Nephron (organoid): ENCODE results near the gene RRP36.

Source experiments
- H3K27ac Mint-ChIP-seq, 3 experiments: 2 replicates each; pipeline ENCODE4 v1.8.0; 2020; ENCODE audit warnings: mixed read lengths in 3 of 3, mild to moderate bottlenecking in 2 of 3, moderate library complexity in 1 of 3
- H3K27me3 Mint-ChIP-seq: 2 replicates; pipeline ENCODE4 v1.8.0; 2021; ENCODE audit warnings: low read depth, mild to moderate bottlenecking, moderate library complexity, mixed read lengths
- H3K36me3 Mint-ChIP-seq: 2 replicates; pipeline ENCODE4 v1.8.0; 2020; ENCODE audit warnings: low read depth, mixed read lengths
- H3K4me1 Mint-ChIP-seq: 2 replicates; pipeline ENCODE4 v1.8.0; 2020; ENCODE audit warnings: mixed read lengths
- H3K4me3 Mint-ChIP-seq, 3 experiments: 2 replicates each; pipeline ENCODE4 v1.8.0; 2020; ENCODE audit warnings: mild to moderate bottlenecking in 3 of 3, mixed read lengths in 3 of 3, moderate library complexity in 2 of 3
- H3K9me3 Mint-ChIP-seq: 2 replicates; pipeline ENCODE4 v1.8.0; 2020; ENCODE audit warnings: mixed read lengths
- CTCF ChIP-seq, 3 experiments: fragments of 200-600 bp; sonication (generic); IDR thresholded peaks; one replicate each; pipeline ENCODE4 v1.5.0; 2021; ENCODE audit warnings: antibody characterized with exemption in 3 of 3; ENCODE audit not compliant: unreplicated experiment in 3 of 3

Gene RRP36

GRCh38 chr6:43053545-43054205 is 32.3 kb downstream of the RRP36 start, which contains the start of gene CUL7:
TSS of gene CUL7 (minus strand) at chr6:43053851. CDS start at chr6:43052788, 1,063 bp downstream.
- Mint-ChIP-seq H3K4me1 (peaks cover 50% of the 10 kb centered on the region), H3K36me3 (peaks cover 59% of the 10 kb centered on the region), H3K27ac (peak within 1 kb of the TSS; percentile 98 to 99 (median 99)), H3K9me3 (no peaks in the 10 kb centered on the region), H3K27me3 (no peaks in the 10 kb centered on the region), H3K4me3 (peak within 1 kb of the TSS; percentile 96 to 98 (median 97))
- no peak for TF ChIP-seq CTCF (IDR thresholded peaks at IDR 0.05; ENCODE audit: unreplicated experiment in 3 of 3)

GRCh38 chr6:43054206-43054943 is 33.0 kb downstream of the RRP36 start:
- Mint-ChIP-seq H3K36me3 (peaks cover 55% of the 10 kb centered on the region), H3K27ac (peak overlapping the region; percentile 98 to 99 (median 99)), H3K27me3 (no peaks in the 10 kb centered on the region), H3K4me1 (peaks cover 57% of the 10 kb centered on the region), H3K4me3 (peak overlapping the region; percentile 96 to 98 (median 97)), H3K9me3 (no peaks in the 10 kb centered on the region)
- TF ChIP-seq CTCF (IDR thresholded peaks at IDR 0.05; ENCODE audit: unreplicated experiment in 3 of 3), result no peak

- no peak for TF ChIP-seq CTCF (IDR thresholded peaks at IDR 0.05; ENCODE audit: unreplicated experiment in 3 of 3)
- peaks cover 61% of the 10 kb centered on the region for H3K4me1 Mint-ChIP-seq
- peaks cover 39% of the 10 kb centered on the region for H3K36me3 Mint-ChIP-seq
- H3K27ac Mint-ChIP-seq, result peak overlapping the region; percentile 44 to 71 (median 70)
- no peaks in the 10 kb centered on the region for H3K27me3 Mint-ChIP-seq
- no peaks in the 10 kb centered on the region for H3K9me3 Mint-ChIP-seq
- H3K4me3 Mint-ChIP-seq, result peak overlapping the region; percentile 62 to 79 (median 74)
Observed at GRCh38 chr6:43055966-43056365, 34.5 kb downstream of the RRP36 start.

GRCh38 chr6:43058531-43058930 is 37.1 kb downstream of the RRP36 start:
- Mint-ChIP-seq H3K4me1 (peaks cover 46% of the 10 kb centered on the region), H3K9me3 (no peaks in the 10 kb centered on the region), H3K36me3 (peaks cover 45% of the 10 kb centered on the region), H3K27me3 (no peaks in the 10 kb centered on the region), H3K27ac (peak overlapping the region in 2 of 3 experiments; percentile 18 to 100), H3K4me3 (peak overlapping the region; percentile 96 to 97 (median 96))
- no peak for TF ChIP-seq CTCF (IDR thresholded peaks at IDR 0.05; ENCODE audit: unreplicated experiment in 3 of 3)

GRCh38 chr6:43059168-43060033 is 38.0 kb downstream of the RRP36 start, which contains the start of the genes KLC4 and MRPL2:
TSS of gene KLC4 (plus strand) at chr6:43059631. CDS start at chr6:43061336, 1,705 bp downstream.
TSS of gene MRPL2 (minus strand) at chr6:43059434. CDS start at chr6:43059381, 53 bp downstream.
- TF ChIP-seq CTCF (IDR thresholded peaks at IDR 0.05; ENCODE audit: unreplicated experiment in 3 of 3), result no peak
- H3K27me3 Mint-ChIP-seq, result no peaks in the 10 kb centered on the region
- peak within 1 kb of the TSS; percentile 96 to 97 (median 96) for H3K4me3 Mint-ChIP-seq
- peaks cover 45% of the 10 kb centered on the region for H3K36me3 Mint-ChIP-seq
- H3K9me3 Mint-ChIP-seq, result no peaks in the 10 kb centered on the region
- peak within 1 kb of the TSS; percentile 97 to 100 (median 99) for H3K27ac Mint-ChIP-seq
- H3K4me1 Mint-ChIP-seq, result peaks cover 38% of the 10 kb centered on the region
